Transverse colon (tissue), 4 donors: ENCODE measurements around the gene TUFM. TPM values are rescaled to one million over a fixed set of nuclear protein-coding genes. Genes with fewer than 3 reads are reported as not detected.
"Not testable (repeated sequence)": the region's sequence is repeated elsewhere in the genome, so short reads cannot be mapped to it uniquely, and the experiment has no call there.

ENCODE experiments used
- DNase-seq: peaks from one replicate; pipeline ENCODE4 v3.0.0-alpha.2; 2019
- H3K27ac ChIP-seq, 4 donors: fragments of 200-600 bp; sonication (generic); 2 replicates each; pipeline ENCODE4 v1.5.1; 2016 to 2018; ENCODE audit warnings: inconsistent platforms in 4 of 4
- H3K27me3 ChIP-seq: fragments of 200-600 bp; sonication (generic); 2 replicates; pipeline ENCODE4 v1.5.1; 2017; ENCODE audit warnings: inconsistent platforms
- H3K36me3 ChIP-seq, 4 donors: fragments of 200-600 bp; sonication (generic); 2 replicates each; pipeline ENCODE4 v1.5.1; 2017 to 2019; ENCODE audit warnings: inconsistent platforms in 4 of 4
- H3K4me1 ChIP-seq, 4 donors: fragments of 200-600 bp; sonication (generic); 2 replicates each; pipeline ENCODE4 v1.5.1; 2017 to 2020; ENCODE audit warnings: inconsistent platforms in 4 of 4
- H3K4me3 ChIP-seq, 4 donors: fragments of 200-600 bp; sonication (generic); 1 replicate in 1 of 4; 2 replicates in 3 of 4; pipeline versions ENCODE4 v1.5.1 to v1.6.1; 2017 to 2019; ENCODE audit warnings: inconsistent platforms in 4 of 4
- H3K9me3 ChIP-seq, 2 donors: fragments of 200-600 bp; sonication (generic); 2 replicates each; pipeline ENCODE4 v1.5.1; 2017 to 2019; ENCODE audit warnings: inconsistent platforms in 2 of 2
- EP300 ChIP-seq: sonication (generic); formaldehyde crosslinking; IDR thresholded peaks from one replicate; pipeline ENCODE4 v1.6.1; 2017; ENCODE audit warnings: antibody characterized with exemption, low read depth
- POLR2A ChIP-seq: fragments of 450-650 bp; IDR thresholded peaks from one replicate; pipeline ENCODE4 v1.6.1; 2016; ENCODE audit warnings: antibody characterized with exemption, mild to moderate bottlenecking, moderate library complexity
- POLR2AphosphoS5 ChIP-seq, 3 donors: sonication (generic); formaldehyde crosslinking; IDR thresholded peaks; one replicate each; pipeline ENCODE4 v1.6.1; 2016; ENCODE audit warnings: antibody characterized with exemption in 3 of 3
- WGBS, 2 donors: methylation state at CpG; one replicate each; pipeline ENCODE4 v1.1.5; 2018; ENCODE audit warnings: low coverage in 1 of 2; 5-methylcytosine and 5-hydroxymethylcytosine counted together
- in situ Hi-C, 4 donors: fragments of 200-750 bp; cut with MboI; loops; one replicate each; pipeline versions ENCODE4 v1.15.0 to v1.15.1; 2017; ENCODE audit warnings: low sequenced_read_pairs in 3 of 4, low pct_ligation_motif_present in 1 of 4, low pct_unique_long_range_greater_than_20kb in 1 of 4
- intact Hi-C: fragments of 100-400 bp; cut with DNase I; formaldehyde crosslinking; loops from one replicate; pipeline ENCODE4 v1.15.1; 2023; ENCODE audit warnings: low total_unique reads
- total RNA-seq, 4 donors: library from RNA; depleted of rRNA; stranded (reverse); fragments of >200 nt; gene quantifications; one replicate each; pipeline ENCODE4 v1.1.0, GENCODE V29; 2016
- TF ChIP-seq, protein P1 (sequence below), 5 experiments: fragments of 200-600 bp in 3 of 5; fragments of 450-650 bp in 2 of 5; sonication (generic) in 3 of 5; IDR thresholded peaks; 1 replicate in 2 of 5; 2 replicates in 3 of 5; pipeline ENCODE4 v1.5.1; 2016 to 2017; ENCODE audit warnings: antibody characterized with exemption in 5 of 5, inconsistent platforms in 3 of 5, mild to moderate bottlenecking in 2 of 5, moderate library complexity in 1 of 5

Gene TUFM
- total RNA-seq, 4 donors from 2014 or later, result 126 to 190 (median 143) TPM

DNA sequence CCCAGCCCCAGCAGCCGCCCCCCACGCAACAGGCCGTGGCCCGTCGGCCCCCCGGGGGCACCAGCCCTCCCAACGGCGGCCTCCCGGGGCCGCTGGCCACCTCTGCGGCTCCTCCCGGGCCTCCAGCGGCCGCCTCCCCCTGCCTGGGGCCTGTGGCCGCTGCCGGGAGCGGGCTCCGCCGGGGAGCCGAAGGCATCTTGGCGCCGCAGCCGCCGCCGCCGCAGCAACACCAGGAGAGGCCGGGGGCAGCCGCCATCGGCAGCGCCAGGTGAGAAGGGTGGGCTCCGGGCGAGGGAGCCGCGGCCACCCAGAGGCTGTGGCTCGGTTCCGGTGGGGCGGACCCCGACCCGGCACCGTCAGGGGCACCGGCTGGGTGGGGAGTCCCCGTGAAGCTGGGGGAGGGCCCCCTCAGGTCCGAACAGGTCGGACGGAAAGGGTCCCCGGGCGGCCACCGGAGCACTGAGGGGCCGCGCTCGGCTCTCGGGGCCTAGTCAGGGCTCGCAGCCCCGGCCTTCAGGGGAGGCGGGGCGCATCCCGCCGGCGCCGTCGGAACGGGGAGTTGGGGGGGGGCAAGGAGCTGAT lies 22.8 kb downstream of the TUFM start:
- no peak for TF ChIP-seq POLR2AphosphoS5 (IDR thresholded peaks at IDR 0.05)
- no peak for TF ChIP-seq POLR2A
- TF ChIP-seq, protein P1, sequence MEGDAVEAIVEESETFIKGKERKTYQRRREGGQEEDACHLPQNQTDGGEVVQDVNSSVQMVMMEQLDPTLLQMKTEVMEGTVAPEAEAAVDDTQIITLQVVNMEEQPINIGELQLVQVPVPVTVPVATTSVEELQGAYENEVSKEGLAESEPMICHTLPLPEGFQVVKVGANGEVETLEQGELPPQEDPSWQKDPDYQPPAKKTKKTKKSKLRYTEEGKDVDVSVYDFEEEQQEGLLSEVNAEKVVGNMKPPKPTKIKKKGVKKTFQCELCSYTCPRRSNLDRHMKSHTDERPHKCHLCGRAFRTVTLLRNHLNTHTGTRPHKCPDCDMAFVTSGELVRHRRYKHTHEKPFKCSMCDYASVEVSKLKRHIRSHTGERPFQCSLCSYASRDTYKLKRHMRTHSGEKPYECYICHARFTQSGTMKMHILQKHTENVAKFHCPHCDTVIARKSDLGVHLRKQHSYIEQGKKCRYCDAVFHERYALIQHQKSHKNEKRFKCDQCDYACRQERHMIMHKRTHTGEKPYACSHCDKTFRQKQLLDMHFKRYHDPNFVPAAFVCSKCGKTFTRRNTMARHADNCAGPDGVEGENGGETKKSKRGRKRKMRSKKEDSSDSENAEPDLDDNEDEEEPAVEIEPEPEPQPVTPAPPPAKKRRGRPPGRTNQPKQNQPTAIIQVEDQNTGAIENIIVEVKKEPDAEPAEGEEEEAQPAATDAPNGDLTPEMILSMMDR (IDR thresholded peaks at IDR 0.05), result no peak
- no peak for TF ChIP-seq EP300
- H3K4me3 ChIP-seq, result peak overlapping the region; percentile 84 to 100 (median 99)
- no peaks in the 10 kb centered on the region for H3K27me3 ChIP-seq
- peaks cover 0 to 28% (median 8%) of the 10 kb centered on the region in 4 donors for H3K36me3 ChIP-seq
- in situ Hi-C loops, result loop anchor here in 1 of 4 donors (10.0 kb wide), 1 partner anchor 121 kb away; no protein-coding TSS in a partner anchor
- intact Hi-C loops, result no loop called here
- 1% methylated on average over 31 of the region's 62 CpGs; no CpG with 5 or more reads in 1 of the 2 donors for WGBS, 2 donors
- H3K9me3 ChIP-seq, result no peaks in the 10 kb centered on the region
- no peak for DNase-seq
- H3K4me1 ChIP-seq, result peaks cover 16 to 31% (median 24%) of the 10 kb centered on the region in 4 donors
- H3K27ac ChIP-seq, result peak overlapping the region; percentile 99 to 100 (median 100)

DNA sequence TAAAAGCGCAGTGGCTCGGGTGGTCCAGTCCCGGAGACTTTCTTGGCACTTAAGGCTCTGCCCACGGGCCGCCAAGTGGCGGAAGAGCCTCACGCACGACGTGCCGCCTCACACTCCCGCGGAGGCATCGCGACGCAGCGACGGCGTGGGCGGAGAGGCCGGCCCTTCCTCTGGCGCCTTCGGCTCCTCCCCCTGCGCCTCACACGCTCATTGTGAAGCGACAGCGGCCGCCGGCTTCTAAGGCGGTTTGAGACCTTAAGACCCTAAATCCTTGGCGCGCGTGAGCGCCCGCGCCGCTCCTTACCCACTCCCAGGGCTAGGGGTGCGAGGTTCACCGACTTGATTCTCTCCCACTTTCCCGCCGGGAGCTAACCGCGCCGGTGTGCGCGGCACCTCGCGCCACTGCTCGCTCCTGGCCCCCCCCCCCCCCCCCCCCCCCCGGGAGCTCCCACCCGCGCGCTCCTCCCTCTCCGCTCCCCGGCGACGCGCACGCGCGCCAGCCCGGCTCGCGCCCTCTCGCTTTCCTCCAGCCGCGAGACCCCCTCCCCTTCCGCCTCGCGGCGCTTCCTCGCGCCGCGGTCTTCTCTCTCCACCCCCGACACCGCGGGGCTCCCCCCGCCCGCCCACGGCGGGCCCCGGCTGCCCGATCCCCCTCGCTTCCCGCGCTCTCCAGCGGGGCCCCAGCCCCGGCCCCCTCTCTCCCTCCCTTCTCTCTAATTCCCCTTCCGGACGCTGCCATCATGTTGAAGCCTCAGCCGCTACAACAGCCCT lies 23.4 kb downstream of the TUFM start, which contains the start of gene ATXN2L:
TSS of gene ATXN2L (plus strand) at position 480 of the 771 bp plus-strand sequence. CDS start at position 741, 261 bp downstream.
- H3K4me3 ChIP-seq, result peak within 1 kb of the TSS; percentile 84 to 100 (median 99)
- DNase-seq, result peak; percentile 95
- in situ Hi-C loops (loop anchor here in 1 of 4 donors (10.0 kb wide), 1 partner anchor 122 kb away; no protein-coding TSS in a partner anchor), intact Hi-C loops (no loop called here)
- H3K36me3 ChIP-seq, result peaks cover 0 to 21% (median 5%) of the 10 kb centered on the region in 4 donors
- H3K27ac ChIP-seq, result peak within 1 kb of the TSS; percentile 99 to 100 (median 100)
- H3K27me3 ChIP-seq, result no peaks in the 10 kb centered on the region
- 1% methylated on average over 81 of the region's 91 CpGs; no CpG with 5 or more reads in 1 of the 2 donors for WGBS, 2 donors
- H3K9me3 ChIP-seq, result no peaks in the 10 kb centered on the region
- H3K4me1 ChIP-seq, result peaks cover 16 to 31% (median 24%) of the 10 kb centered on the region in 4 donors
- TF ChIP-seq POLR2A, result peak; percentile 76
- TF ChIP-seq EP300, result no peak
- TF ChIP-seq, protein P1 (IDR thresholded peaks at IDR 0.05), result peak in 4 of 5 experiments; percentile 19 to 74 (median 47)
- peak; percentile 81 to 94 (median 90) for TF ChIP-seq POLR2AphosphoS5 (IDR thresholded peaks at IDR 0.05)

DNA sequence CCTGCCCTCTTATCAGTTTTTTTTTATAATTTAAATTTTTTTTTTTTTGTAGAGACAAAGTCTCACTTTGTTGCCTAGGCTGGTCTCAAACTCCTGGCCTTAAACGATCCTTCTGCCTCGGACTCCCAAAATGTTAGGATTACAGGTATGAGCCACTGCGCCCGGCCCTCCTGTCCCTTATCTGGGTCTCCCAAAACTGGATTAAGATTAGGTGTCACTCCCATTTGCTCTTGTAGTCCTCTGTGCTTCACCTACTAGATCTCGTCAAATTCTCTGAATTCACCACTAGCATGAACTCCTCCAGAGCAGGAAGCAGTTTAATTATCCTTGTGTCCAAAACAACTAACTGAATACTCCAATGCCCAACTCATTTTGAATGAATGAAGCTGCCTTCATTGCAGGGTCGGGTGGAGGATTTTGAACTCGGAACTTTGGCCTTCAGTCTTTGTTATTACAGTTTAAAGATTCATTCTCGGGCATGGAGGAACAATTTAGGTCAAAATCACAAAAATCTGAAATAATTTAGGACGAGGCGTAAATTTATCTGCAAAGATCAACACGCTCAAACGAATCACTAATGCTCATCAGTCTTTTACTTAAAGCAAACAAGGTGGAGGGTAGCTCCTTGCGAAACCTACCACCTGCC lies 24.2 kb downstream of the TUFM start:
- Histone ChIP-seq H3K27ac (peak overlapping the region; percentile 99 to 100 (median 100)), H3K9me3 (no peaks in the 10 kb centered on the region), H3K4me1 (peaks cover 16 to 31% (median 24%) of the 10 kb centered on the region in 4 donors), H3K27me3 (no peaks in the 10 kb centered on the region), H3K4me3 (peak overlapping the region in 3 of 4 donors; percentile 84 to 100 (median 99)), H3K36me3 (peaks cover 0 to 14% (median 2%) of the 10 kb centered on the region in 4 donors)
- no peak for DNase-seq
- in situ Hi-C loops (loop anchor here in 1 of 4 donors (10.0 kb wide), 1 partner anchor 123 kb away; no protein-coding TSS in a partner anchor), intact Hi-C loops (no loop called here)
- 16 to 25% methylated on average over 5 to 13 of the region's 13 CpGs for WGBS, 2 donors
- no peak for TF ChIP-seq POLR2A
- TF ChIP-seq EP300, result no peak
- TF ChIP-seq, protein P1 (IDR thresholded peaks at IDR 0.05), result peak in 1 of 5 experiments; percentile 30

DNA sequence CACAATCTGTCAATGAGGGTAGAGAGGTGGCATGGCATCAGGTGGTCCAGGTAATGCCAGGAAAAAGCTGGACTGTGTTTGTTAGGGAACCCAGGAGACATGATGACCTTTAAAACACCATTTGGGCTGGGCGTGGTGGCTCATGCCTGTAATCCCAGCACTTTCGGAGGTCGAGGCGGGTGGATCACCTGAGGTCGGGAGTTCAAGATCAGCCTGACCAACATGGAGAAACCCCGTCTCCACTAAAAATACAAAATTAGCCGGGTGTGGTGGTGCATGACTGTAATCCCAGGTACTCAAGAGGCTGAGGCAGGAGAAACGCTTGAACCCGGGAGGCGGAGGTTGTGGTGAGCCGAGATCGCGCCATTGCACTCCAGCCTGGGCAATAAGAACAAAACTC lies 25.6 kb downstream of the TUFM start:
- in situ Hi-C loops, result loop anchor here in 1 of 4 donors (10.0 kb wide), 1 partner anchor 124 kb away; no protein-coding TSS in a partner anchor
- H3K36me3 ChIP-seq, intact Hi-C loops, H3K9me3 ChIP-seq, H3K27me3 ChIP-seq, DNase-seq, H3K4me3 ChIP-seq: not testable (repeated sequence)
- Histone ChIP-seq H3K27ac (peak overlapping the region in 3 of 4 donors; percentile 45 to 70 (median 62)), H3K4me1 (peaks cover 13 to 29% (median 21%) of the 10 kb centered on the region in 4 donors)
- WGBS, 2 donors, result 86% methylated on average over 8 to 13 of the region's 13 CpGs
